OCI-LY1 (cell line): ENCODE results near the gene LMBRD1.

ENCODE experiments used
- EZH2 ChIP-seq: fragments of 200-600 bp; sonication (generic), shearing (Covaris generic); IDR thresholded peaks from 2 replicates; pipeline ENCODE4 v1.8.0; 2017; ENCODE audit warnings: borderline replicate concordance, mixed run types, mild to moderate bottlenecking, antibody characterized with exemption, low read length, moderate library complexity, mixed read lengths
- TF ChIP-seq, protein P1 (sequence below): fragments of 200-600 bp; sonication (generic), shearing (Covaris generic); IDR thresholded peaks from 2 replicates; pipeline ENCODE4 v1.5.1; 2017; ENCODE audit warnings: mild to moderate bottlenecking, antibody characterized with exemption, low read length, moderate library complexity, mixed read lengths

DNA sequence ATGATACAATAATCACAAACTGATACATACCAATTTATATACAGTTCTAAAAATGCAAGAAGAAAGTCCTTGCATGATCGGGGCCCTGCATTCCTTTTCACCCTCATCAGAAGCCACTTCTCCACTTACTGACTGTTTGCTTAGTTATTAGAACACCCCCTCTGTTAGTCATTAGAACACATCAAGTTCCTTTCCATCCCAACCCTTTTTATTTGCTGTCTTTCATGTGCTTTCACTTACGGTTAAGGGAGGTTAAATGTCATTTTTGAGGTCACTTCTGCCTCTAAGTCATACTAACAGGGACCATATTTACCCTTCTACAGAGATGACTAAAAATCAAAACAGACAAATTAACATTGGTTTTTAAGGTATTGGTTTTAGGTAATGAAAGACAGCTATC is 149.1 kb downstream of the LMBRD1 start:
- TF ChIP-seq, protein P1, sequence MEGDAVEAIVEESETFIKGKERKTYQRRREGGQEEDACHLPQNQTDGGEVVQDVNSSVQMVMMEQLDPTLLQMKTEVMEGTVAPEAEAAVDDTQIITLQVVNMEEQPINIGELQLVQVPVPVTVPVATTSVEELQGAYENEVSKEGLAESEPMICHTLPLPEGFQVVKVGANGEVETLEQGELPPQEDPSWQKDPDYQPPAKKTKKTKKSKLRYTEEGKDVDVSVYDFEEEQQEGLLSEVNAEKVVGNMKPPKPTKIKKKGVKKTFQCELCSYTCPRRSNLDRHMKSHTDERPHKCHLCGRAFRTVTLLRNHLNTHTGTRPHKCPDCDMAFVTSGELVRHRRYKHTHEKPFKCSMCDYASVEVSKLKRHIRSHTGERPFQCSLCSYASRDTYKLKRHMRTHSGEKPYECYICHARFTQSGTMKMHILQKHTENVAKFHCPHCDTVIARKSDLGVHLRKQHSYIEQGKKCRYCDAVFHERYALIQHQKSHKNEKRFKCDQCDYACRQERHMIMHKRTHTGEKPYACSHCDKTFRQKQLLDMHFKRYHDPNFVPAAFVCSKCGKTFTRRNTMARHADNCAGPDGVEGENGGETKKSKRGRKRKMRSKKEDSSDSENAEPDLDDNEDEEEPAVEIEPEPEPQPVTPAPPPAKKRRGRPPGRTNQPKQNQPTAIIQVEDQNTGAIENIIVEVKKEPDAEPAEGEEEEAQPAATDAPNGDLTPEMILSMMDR = no peak
- TF ChIP-seq EZH2 = no peak
